HCT116 (cell line): ENCODE data around the gene TMEM141. TPM values are rescaled to one million over a fixed set of nuclear protein-coding genes. Genes with fewer than 3 reads are reported as not detected.

ENCODE experiments used
- ATAC-seq: fragments of 200-7000 bp; cut with Tn5 transposase; 2 replicates; pipeline ENCODE4 v1.9.1; 2020; ENCODE audit warnings: mild to moderate bottlenecking, moderate library complexity
- BruUV-seq: library from RNA; stranded (reverse); fragments of 400-500 nt; replicated peaks from 2 replicates; lab custom pipeline; 2021; lab: Mats Ljungman, UMichigan
- CTCF ChIA-PET: fragments of 300-600 bp; sonication (Branson Sonifier 250); formaldehyde crosslinking; loops from one replicate; lab custom pipeline; 2021; ENCODE audit warnings: antibody characterized with exemption; lab: Charles Lee
- POLR2A ChIA-PET: fragments of 300-600, 350-600 bp; sonication (Branson Sonifier 250); formaldehyde crosslinking; loops from one replicate; lab custom pipeline; 2021; ENCODE audit warnings: antibody characterized with exemption; lab: Charles Lee
- RAD21 ChIA-PET, 2 experiments: fragments of 300-600 bp; sonication (Branson Sonifier 250); formaldehyde crosslinking; loops; one replicate each; lab custom pipeline; 2023; ENCODE audit warnings: low total read pairs in 2 of 2; ENCODE audit not compliant: uncharacterized antibody in 2 of 2, unreplicated experiment in 2 of 2, low non-redundant PET in 1 of 2; lab: Charles Lee
- DNase-seq: peaks from one replicate; pipeline ENCODE4 v3.0.0-alpha.2; 2010; ENCODE audit warnings: low read depth, low spot score
- H2AFZ ChIP-seq: fragments of 200-600 bp; shearing (Covaris generic), sonication (generic); 2 replicates; pipeline ENCODE4 v1.6.1; 2017; ENCODE audit warnings: low read depth, mixed run types, mixed read lengths, antibody characterized with exemption, low read length; ENCODE audit not compliant: poor library complexity, severe bottlenecking
- H3K27ac ChIP-seq: 2 replicates; pipeline ENCODE4 v1.5.1; 2012; ENCODE audit warnings: low read depth, low read length
- H3K27me3 ChIP-seq: fragments of 200-600 bp; sonication (generic); 2 replicates; pipeline ENCODE4 v1.6.1; 2016; ENCODE audit warnings: mixed run types, low read length, mixed read lengths; ENCODE audit not compliant: insufficient read depth
- H3K36me3 ChIP-seq, 2 experiments: fragments of 200-500 bp in 1 of 2; fragments of 200-600 bp in 1 of 2; sonication (Bioruptor generic) in 1 of 2; sonication (generic) in 1 of 2; 2 replicates each; pipeline versions ENCODE4 v1.5.1 to v1.6.1; 2014 to 2016; ENCODE audit warnings: low read length in 2 of 2, inconsistent platforms in 1 of 2, mixed read lengths in 1 of 2, mixed run types in 1 of 2; ENCODE audit not compliant: insufficient read depth in 2 of 2, control insufficient read depth in 1 of 2
- H3K4me1 ChIP-seq, 2 experiments: fragments of 200-600 bp in 1 of 2; sonication (generic) in 1 of 2; 2 replicates each; pipeline versions ENCODE4 v1.5.1 to v1.6.1; 2012 to 2017; ENCODE audit warnings: low read length in 2 of 2, inconsistent platforms in 1 of 2, mild to moderate bottlenecking in 1 of 2, mixed read lengths in 1 of 2, mixed run types in 1 of 2, moderate library complexity in 1 of 2; ENCODE audit not compliant: insufficient read depth in 2 of 2, control insufficient read depth in 1 of 2
- H3K4me2 ChIP-seq: fragments of 200-600 bp; sonication (generic); 2 replicates; pipeline ENCODE4 v1.6.1; 2017; ENCODE audit warnings: mixed run types, low read length, mixed read lengths
- H3K4me3 ChIP-seq, 2 experiments: fragments of 200-600 bp in 1 of 2; sonication (generic) in 1 of 2; replicated peaks in 1 of 2; 2 replicates each; pipeline ENCODE4 v1.5.1; 2011 to 2016; ENCODE audit warnings: low read length in 2 of 2, control low read depth in 1 of 2, low read depth in 1 of 2, mild to moderate bottlenecking in 1 of 2, mixed read lengths in 1 of 2, mixed run types in 1 of 2
- H3K79me2 ChIP-seq: fragments of 200-600 bp; sonication (generic); 2 replicates; pipeline ENCODE4 v1.6.1; 2017; ENCODE audit warnings: mild to moderate bottlenecking, mixed run types, low read length, moderate library complexity, mixed read lengths; ENCODE audit not compliant: insufficient read depth
- H3K9ac ChIP-seq: fragments of 200-600 bp; sonication (generic); 2 replicates; pipeline ENCODE4 v1.6.1; 2016; ENCODE audit warnings: low read length, mixed read lengths
- H3K9me2 ChIP-seq: fragments of 200-600 bp; sonication (generic), shearing (Covaris generic); 2 replicates; pipeline ENCODE4 v1.6.1; 2017; ENCODE audit warnings: mixed run types, mild to moderate bottlenecking, moderate library complexity; ENCODE audit not compliant: insufficient read depth
- H3K9me3 ChIP-seq, 2 experiments: fragments of 200-500 bp in 1 of 2; fragments of 200-600 bp in 1 of 2; sonication (Bioruptor generic) in 1 of 2; sonication (generic) in 1 of 2; 2 replicates each; pipeline ENCODE4 v1.6.1; 2014 to 2017; ENCODE audit warnings: low read length in 2 of 2, mixed read lengths in 2 of 2, inconsistent platforms in 1 of 2, low read depth in 1 of 2, mild to moderate bottlenecking in 1 of 2, mixed run types in 1 of 2, moderate library complexity in 1 of 2; ENCODE audit not compliant: control insufficient read depth in 1 of 2, insufficient read depth in 1 of 2
- H4K20me1 ChIP-seq: fragments of 200-600 bp; sonication (generic), shearing (Covaris generic); 2 replicates; pipeline ENCODE4 v1.6.1; 2017; ENCODE audit warnings: mixed run types, mild to moderate bottlenecking, moderate library complexity; ENCODE audit not compliant: insufficient read depth
- FOSL1 ChIP-seq: IDR thresholded peaks from 2 replicates; pipeline ENCODE4 v1.6.1; 2012; ENCODE audit warnings: low read depth
- JUND ChIP-seq: IDR thresholded peaks from 2 replicates; pipeline ENCODE4 v1.6.1; 2012
- POLR2A ChIP-seq: IDR thresholded peaks from 2 replicates; pipeline ENCODE4 v1.7.0; 2011; ENCODE audit warnings: borderline replicate concordance; ENCODE audit not compliant: insufficient read depth, insufficient read length; ENCODE audit errors: extremely low read depth
- POLR2AphosphoS5 ChIP-seq: IDR thresholded peaks from 2 replicates; pipeline ENCODE4 v1.6.1; 2011; ENCODE audit warnings: mild to moderate bottlenecking, low read depth, low read length, moderate library complexity
- SIN3A ChIP-seq: IDR thresholded peaks from 2 replicates; pipeline ENCODE4 v1.6.1; 2012; ENCODE audit warnings: low read depth
- SRF ChIP-seq: IDR thresholded peaks from 2 replicates; pipeline ENCODE4 v1.6.1; 2012; ENCODE audit warnings: low read depth
- TCF7L2 ChIP-seq: IDR thresholded peaks from 2 replicates; pipeline ENCODE4 v1.7.0; 2011; ENCODE audit warnings: borderline replicate concordance, inconsistent platforms; ENCODE audit not compliant: insufficient read depth, insufficient read length; ENCODE audit errors: extremely low read depth
- YY1 ChIP-seq: IDR thresholded peaks from 2 replicates; pipeline ENCODE4 v1.6.1; 2011; ENCODE audit warnings: low read length, low read depth, moderate library complexity, mild to moderate bottlenecking; ENCODE audit not compliant: insufficient replicate concordance; ENCODE audit errors: extremely low read depth
- ZNF274 ChIP-seq: fragments of 200-500 bp; sonication (Bioruptor generic); IDR thresholded peaks from 2 replicates; pipeline ENCODE4 v1.6.1; 2014; ENCODE audit warnings: mild to moderate bottlenecking, low read depth, low read length, inconsistent platforms
- intact Hi-C: fragments of 100-400 bp; cut with micrococcal nuclease; formaldehyde crosslinking; loops from 2 replicates; pipeline ENCODE4 v1.10.0; 2022
- total RNA-seq: library from RNA; stranded (reverse); gene quantifications from one replicate; pipeline ENCODE4 v1.2.1, GENCODE V29; 2021; ENCODE audit not compliant: unreplicated experiment
- TF ChIP-seq, protein P1 (sequence below): IDR thresholded peaks from 2 replicates; pipeline ENCODE4 v1.6.1; 2012

The TMEM141 gene
- total RNA-seq, 1 experiment from 2014 or later = 73.6 TPM

DNA sequence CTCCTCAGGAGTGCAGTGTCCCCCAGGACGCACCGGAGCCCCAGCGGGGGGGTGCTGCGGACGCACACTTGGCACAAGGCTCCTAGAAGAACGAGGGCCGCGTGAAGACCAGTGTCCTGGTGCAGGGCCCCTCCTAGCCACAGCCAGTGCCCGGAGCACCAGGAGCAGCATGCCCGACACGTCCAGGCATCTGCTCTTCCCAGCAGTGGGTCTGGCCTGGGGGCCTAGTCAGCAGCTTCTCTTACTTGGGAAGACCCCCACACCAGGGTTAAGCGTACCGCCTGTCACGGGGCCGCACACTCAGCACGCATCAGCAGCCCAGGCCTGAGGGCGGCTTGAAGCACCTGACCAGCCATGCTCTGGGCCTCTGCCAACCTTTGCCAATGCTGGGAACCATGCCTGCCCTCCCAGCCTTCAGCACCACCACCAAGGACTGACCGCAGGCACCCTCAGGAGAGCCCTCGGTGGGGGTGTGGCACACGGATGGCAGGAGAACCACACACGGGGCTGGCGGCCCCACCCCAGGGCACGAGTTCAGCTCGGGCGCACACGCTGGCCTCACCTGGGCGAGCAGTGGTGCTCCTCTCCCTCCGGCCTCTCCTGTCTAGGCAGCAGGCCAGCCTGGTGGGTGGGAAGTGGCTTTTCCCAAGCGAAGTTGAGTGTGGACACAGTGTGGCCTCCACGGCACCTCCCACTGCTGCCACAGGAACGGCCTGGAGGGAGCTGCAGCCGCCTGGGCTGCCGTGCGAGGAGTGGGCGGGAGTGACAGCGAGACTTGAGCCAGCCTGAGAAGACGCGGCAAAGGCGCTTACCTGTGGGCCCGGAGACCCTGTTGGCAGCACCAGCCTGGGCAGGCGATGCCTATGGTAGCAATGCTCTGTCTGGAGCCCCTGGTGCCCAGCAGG is 39.1 kb downstream of the TMEM141 start:
- Histone ChIP-seq H3K9me2 (no peaks in the 10 kb centered on the region), H3K4me3 (no peak overlapping the region), H3K27me3 (no peaks in the 10 kb centered on the region), H3K9me3 (no peaks in the 10 kb centered on the region), H3K36me3 (peaks cover 7 to 13% of the 10 kb centered on the region in 2 experiments), H3K4me2 (no peak overlapping the region), H2AFZ (no peak overlapping the region), H4K20me1 (no peaks in the 10 kb centered on the region), H3K4me1 (no peaks in the 10 kb centered on the region), H3K79me2 (no peaks in the 10 kb centered on the region), H3K9ac (no peak overlapping the region), H3K27ac (no peak overlapping the region)
- RAD21 ChIA-PET = no interaction called here
- POLR2A ChIA-PET = no interaction called here
- BruUV-seq = no TSS peak
- no peak for DNase-seq
- TF ChIP-seq SRF (no peak), SIN3A (no peak), ZNF274 (no peak), FOSL1 (no peak), POLR2A (no peak), TCF7L2 (no peak), YY1 (no peak), JUND (no peak), POLR2AphosphoS5 (no peak)
- TF ChIP-seq, protein P1, sequence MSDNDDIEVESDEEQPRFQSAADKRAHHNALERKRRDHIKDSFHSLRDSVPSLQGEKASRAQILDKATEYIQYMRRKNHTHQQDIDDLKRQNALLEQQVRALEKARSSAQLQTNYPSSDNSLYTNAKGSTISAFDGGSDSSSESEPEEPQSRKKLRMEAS = no peak
- intact Hi-C loops = no loop called here
- no peak for ATAC-seq
- CTCF ChIA-PET = interaction anchor here (1.0 kb wide), 1 partner anchor 12 kb away, joined by 3 read pairs; the partner anchor contains the start of gene AJM1
